Neuronal stem cell (in vitro differentiated cells): ENCODE measurements around the gene KCTD6.

Experiments used
- DNase-seq: peaks from one replicate; pipeline ENCODE4 v3.0.0-alpha.2; 2013; ENCODE audit warnings: low spot score
- H2AFZ ChIP-seq: one replicate; pipeline ENCODE4 v1.6.1; 2013; ENCODE audit warnings: mild to moderate bottlenecking, low read length, inconsistent platforms
- H2AK5ac ChIP-seq: 2 replicates; pipeline ENCODE4 v1.6.1; 2013; ENCODE audit warnings: low read depth, mild to moderate bottlenecking, inconsistent platforms, low read length, moderate library complexity, mixed read lengths
- H2BK120ac ChIP-seq: 2 replicates; pipeline ENCODE4 v1.6.1; 2013; ENCODE audit warnings: low read depth, mild to moderate bottlenecking, inconsistent platforms, low read length, moderate library complexity, mixed read lengths
- H2BK12ac ChIP-seq: one replicate; pipeline ENCODE4 v1.6.1; 2013; ENCODE audit warnings: low read length, inconsistent platforms
- H2BK15ac ChIP-seq: 2 replicates; pipeline ENCODE4 v1.6.1; 2013; ENCODE audit warnings: mild to moderate bottlenecking, low read length, inconsistent platforms, mixed read lengths
- H2BK5ac ChIP-seq: one replicate; pipeline ENCODE4 v1.6.1; 2013; ENCODE audit warnings: inconsistent platforms, mild to moderate bottlenecking, low read length, moderate library complexity
- H3K14ac ChIP-seq: one replicate; pipeline ENCODE4 v1.6.1; 2013; ENCODE audit warnings: low read length, inconsistent platforms
- H3K18ac ChIP-seq: 2 replicates; pipeline ENCODE4 v1.6.1; 2013; ENCODE audit warnings: low read length, inconsistent platforms
- H3K23ac ChIP-seq: 2 replicates; pipeline ENCODE4 v1.6.1; 2013; ENCODE audit warnings: low read depth, mild to moderate bottlenecking, mixed read lengths, low read length, inconsistent platforms; ENCODE audit not compliant: poor library complexity
- H3K27ac ChIP-seq: replicated peaks from 3 replicates; pipeline ENCODE4 v1.5.1; 2013; ENCODE audit warnings: low read length, inconsistent platforms
- H3K27me3 ChIP-seq, 3 experiments: 2 replicates each; pipeline ENCODE4 v1.6.1; 2013; ENCODE audit warnings: low read length in 3 of 3, mild to moderate bottlenecking in 2 of 3, inconsistent platforms in 1 of 3, low read depth in 1 of 3, mixed read lengths in 1 of 3, moderate library complexity in 1 of 3; ENCODE audit not compliant: control insufficient read depth in 3 of 3, insufficient read depth in 3 of 3
- H3K36me3 ChIP-seq, 2 donors: replicated peaks in 1 of 2; 2 replicates each; pipeline ENCODE4 v1.6.1; 2013; ENCODE audit warnings: low read length in 2 of 2; ENCODE audit not compliant: control insufficient read depth in 2 of 2, insufficient read depth in 2 of 2
- H3K4ac ChIP-seq: 2 replicates; pipeline ENCODE4 v1.6.1; 2013; ENCODE audit warnings: inconsistent platforms, mild to moderate bottlenecking, low read length, moderate library complexity
- H3K4me1 ChIP-seq, 2 donors: 1 replicate in 1 of 2; 2 replicates in 1 of 2; pipeline ENCODE4 v1.6.1; 2013; ENCODE audit warnings: low read length in 2 of 2, low read depth in 1 of 2; ENCODE audit not compliant: control insufficient read depth in 2 of 2, insufficient read depth in 1 of 2
- H3K4me2 ChIP-seq: one replicate; pipeline ENCODE4 v1.6.1; 2013; ENCODE audit warnings: mild to moderate bottlenecking, low read length, inconsistent platforms; ENCODE audit not compliant: insufficient read depth, poor library complexity, severe bottlenecking
- H3K4me3 ChIP-seq, 2 donors: 2 replicates each; pipeline ENCODE4 v1.5.1; 2013; ENCODE audit warnings: low read length in 2 of 2, mild to moderate bottlenecking in 2 of 2, inconsistent platforms in 1 of 2, moderate library complexity in 1 of 2
- H3K79me1 ChIP-seq: one replicate; pipeline ENCODE4 v1.6.1; 2013; ENCODE audit warnings: low read depth, mild to moderate bottlenecking, inconsistent platforms, low read length, moderate library complexity
- H3K9ac ChIP-seq: one replicate; pipeline ENCODE4 v1.6.1; 2013; ENCODE audit warnings: mild to moderate bottlenecking, low read depth, low read length, inconsistent platforms; ENCODE audit not compliant: poor library complexity
- H3K9me3 ChIP-seq, 2 donors: replicated peaks in 1 of 2; 2 replicates each; pipeline versions ENCODE3 to v1.6.1; 2013; ENCODE audit warnings: low read length in 2 of 2, mild to moderate bottlenecking in 2 of 2, inconsistent platforms in 1 of 2, low read depth in 1 of 2, mixed read lengths in 1 of 2, moderate library complexity in 1 of 2; ENCODE audit not compliant: control insufficient read depth in 2 of 2, insufficient read depth in 1 of 2
- H4K8ac ChIP-seq: one replicate; pipeline ENCODE4 v1.6.1; 2013; ENCODE audit warnings: low read depth, mild to moderate bottlenecking, inconsistent platforms, low read length, moderate library complexity
- H4K91ac ChIP-seq: one replicate; pipeline ENCODE4 v1.6.1; 2013; ENCODE audit warnings: low read length, low read depth, mild to moderate bottlenecking, inconsistent platforms; ENCODE audit not compliant: poor library complexity
- WGBS, 2 donors: extraction: QIAGEN DNeasy Blood & Tissue Kit; methylation state at CpG; one replicate each; pipeline ENCODE4 v1.1.7; 2013; ENCODE audit warnings: missing lambda C conversion rate in 2 of 2, mixed read lengths in 1 of 2; ENCODE audit not compliant: insufficient read length in 2 of 2, insufficient replicate concordance in 1 of 2; ENCODE audit errors: extremely low coverage in 2 of 2; 5-methylcytosine and 5-hydroxymethylcytosine counted together

The KCTD6 gene

GRCh38 chr3:58469096-58469495, 22.8 kb upstream of the KCTD6 start:
- no peak overlapping the region for H4K8ac ChIP-seq
- H3K4me3 ChIP-seq = no peak overlapping the region
- H3K27ac ChIP-seq = no peak overlapping the region
- H3K36me3 ChIP-seq = no peaks in the 10 kb centered on the region
- H3K27me3 ChIP-seq = no peaks in the 10 kb centered on the region
- no peak overlapping the region for H2BK15ac ChIP-seq
- H3K9me3 ChIP-seq = no peaks in the 10 kb centered on the region
- no peak overlapping the region for H2BK12ac ChIP-seq
- H3K4me1 ChIP-seq = peaks cover 16 to 18% of the 10 kb centered on the region in 2 donors
- no peak overlapping the region for H3K14ac ChIP-seq
- no peak overlapping the region for H2BK5ac ChIP-seq
- H2BK120ac ChIP-seq = no peak overlapping the region
- no CpG with 5 or more reads among the region's 4 CpGs for WGBS, 2 donors
- no peak overlapping the region for H3K4me2 ChIP-seq
- no peak overlapping the region for H3K9ac ChIP-seq
- no peak overlapping the region for H3K4ac ChIP-seq
- H4K91ac ChIP-seq = no peak overlapping the region
- no peak for DNase-seq
- no peak overlapping the region for H2AFZ ChIP-seq
- H3K79me1 ChIP-seq = no peaks in the 10 kb centered on the region
- H3K23ac ChIP-seq = no peak overlapping the region
- no peak overlapping the region for H3K18ac ChIP-seq
- H2AK5ac ChIP-seq = no peak overlapping the region

DNA sequence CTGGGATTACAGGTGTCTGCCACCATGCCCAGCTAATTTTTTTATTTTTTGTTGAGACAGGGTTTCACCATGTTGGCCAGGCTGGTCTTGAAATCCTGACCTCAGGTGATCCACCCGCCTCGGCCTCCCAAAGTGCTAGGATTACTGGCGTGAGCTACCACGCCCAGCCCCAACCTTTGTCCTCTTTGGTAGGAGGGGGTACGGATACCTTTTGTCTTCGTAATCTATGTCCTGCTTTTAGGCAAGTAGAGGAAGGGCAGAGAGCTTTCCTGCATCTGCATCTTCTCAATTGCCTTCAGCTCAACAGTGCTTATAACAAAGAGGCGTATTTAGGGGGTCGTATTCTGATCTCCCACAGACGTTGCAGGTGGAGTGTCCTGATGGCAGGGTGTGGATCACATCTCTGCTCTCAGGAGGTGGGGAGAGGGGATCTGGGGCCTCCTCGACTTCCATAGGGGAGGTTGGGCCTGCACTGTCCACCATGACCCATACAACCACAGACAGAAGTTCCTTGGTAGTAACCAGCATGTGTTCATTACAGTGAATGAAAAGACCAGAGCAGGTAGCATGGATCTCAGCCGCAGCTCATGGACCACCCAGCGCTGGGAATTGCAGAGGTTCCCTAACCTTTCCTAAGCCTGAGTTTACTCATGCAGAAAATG, 21.4 kb upstream of the KCTD6 start:
- DNase-seq = no peak
- no peak overlapping the region for H2BK15ac ChIP-seq
- peak overlapping the region; percentile 82 for H2AFZ ChIP-seq
- no peak overlapping the region for H2BK12ac ChIP-seq
- H3K4me2 ChIP-seq = no peak overlapping the region
- no peak overlapping the region for H3K4me3 ChIP-seq
- H3K23ac ChIP-seq = no peak overlapping the region
- H3K14ac ChIP-seq = no peak overlapping the region
- H4K91ac ChIP-seq = no peak overlapping the region
- H3K9me3 ChIP-seq = no peaks in the 10 kb centered on the region
- H4K8ac ChIP-seq = no peak overlapping the region
- H3K18ac ChIP-seq = peak overlapping the region; percentile 9
- H2BK5ac ChIP-seq = no peak overlapping the region
- H3K36me3 ChIP-seq = no peaks in the 10 kb centered on the region
- H2BK120ac ChIP-seq = no peak overlapping the region
- no peak overlapping the region for H3K4ac ChIP-seq
- WGBS, 2 donors = no CpG with 5 or more reads among the region's 12 CpGs
- H3K79me1 ChIP-seq = no peaks in the 10 kb centered on the region
- no peak overlapping the region for H3K9ac ChIP-seq
- H3K27ac ChIP-seq = peak overlapping the region; percentile 21
- H2AK5ac ChIP-seq = no peak overlapping the region
- no peaks in the 10 kb centered on the region for H3K27me3 ChIP-seq
- peaks cover 18 to 25% of the 10 kb centered on the region in 2 donors for H3K4me1 ChIP-seq

DNA sequence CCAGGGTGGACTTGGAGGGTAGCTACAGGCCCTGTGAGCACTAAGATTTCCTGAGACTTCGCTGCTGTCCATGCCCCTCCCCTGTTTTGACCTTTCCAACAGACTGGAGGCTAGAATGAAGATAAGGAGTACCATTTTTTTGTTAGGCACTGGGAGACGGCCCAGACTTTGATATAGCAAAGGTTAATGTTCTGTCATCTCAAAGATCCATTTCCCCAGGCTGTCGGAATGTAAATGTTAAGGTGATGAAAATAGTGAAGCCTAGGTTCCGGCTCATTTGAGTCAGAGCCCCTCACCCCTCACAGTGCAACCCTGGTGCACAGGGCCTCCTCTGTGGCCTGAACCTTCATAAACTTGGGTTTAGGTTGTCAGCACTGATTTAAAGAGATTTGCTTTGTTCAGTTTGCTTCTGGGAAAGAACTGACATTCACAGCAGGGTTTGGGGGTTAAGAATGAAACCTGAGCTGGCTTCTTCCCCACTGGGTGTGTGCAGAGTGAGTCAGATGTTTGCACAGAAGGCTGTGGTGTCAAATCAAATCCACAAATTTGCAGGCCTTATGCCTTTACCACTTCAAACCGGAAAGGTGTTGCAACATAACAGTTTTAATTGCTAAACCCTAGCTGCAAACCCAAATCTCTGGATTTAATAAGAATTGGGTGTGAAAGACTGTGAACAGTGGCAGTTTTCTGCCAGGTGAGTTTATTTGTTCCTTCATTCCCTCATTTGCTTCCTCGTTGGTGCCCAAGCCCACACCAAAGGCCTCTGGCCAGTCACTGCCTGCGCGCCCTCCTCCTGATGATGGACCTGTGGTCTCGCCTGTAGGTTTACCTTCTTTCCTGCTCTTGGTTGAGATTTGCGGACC, 20.6 kb upstream of the KCTD6 start:
- Histone ChIP-seq H4K91ac (no peak overlapping the region), H3K4me3 (no peak overlapping the region), H3K36me3 (no peaks in the 10 kb centered on the region), H3K14ac (no peak overlapping the region), H2BK15ac (peak overlapping the region; percentile 34), H2BK120ac (no peak overlapping the region), H2BK5ac (no peak overlapping the region), H3K23ac (no peak overlapping the region), H3K9me3 (no peaks in the 10 kb centered on the region), H4K8ac (no peak overlapping the region), H3K4me2 (no peak overlapping the region), H3K18ac (peak overlapping the region; percentile 41), H3K4me1 (peaks cover 18 to 25% of the 10 kb centered on the region in 2 donors), H3K27me3 (no peaks in the 10 kb centered on the region), H3K79me1 (no peaks in the 10 kb centered on the region), H2BK12ac (no peak overlapping the region), H2AFZ (peak overlapping the region; percentile 82), H2AK5ac (no peak overlapping the region), H3K4ac (no peak overlapping the region), H3K27ac (peak overlapping the region; percentile 21), H3K9ac (no peak overlapping the region)
- DNase-seq = no peak
- no CpG with 5 or more reads among the region's 10 CpGs for WGBS, 2 donors

DNA sequence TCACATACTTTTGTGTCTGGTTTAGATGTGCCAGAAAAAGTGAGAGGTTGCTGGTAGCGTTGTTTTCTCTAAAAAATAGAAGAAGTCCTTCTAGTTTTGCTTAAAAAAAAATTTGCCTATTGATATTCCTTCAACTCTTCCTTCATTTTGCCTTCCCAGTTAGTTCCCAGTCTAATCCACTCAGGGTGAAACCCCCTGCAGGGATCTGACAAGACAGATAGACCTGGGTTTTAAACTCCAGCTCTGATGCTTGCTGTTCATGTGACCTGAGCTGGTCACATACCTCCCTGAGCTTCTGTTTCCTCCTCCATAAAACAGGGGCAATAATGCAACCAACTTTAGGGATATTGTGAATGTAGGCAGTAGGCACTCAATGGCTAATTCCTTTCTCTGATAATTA, 18.6 kb upstream of the KCTD6 start:
- Histone ChIP-seq H3K4me2 (no peak overlapping the region), H3K9ac (no peak overlapping the region), H2BK5ac (no peak overlapping the region), H2BK15ac (no peak overlapping the region), H3K79me1 (no peaks in the 10 kb centered on the region), H3K4me3 (no peak overlapping the region), H3K36me3 (no peaks in the 10 kb centered on the region), H3K9me3 (no peaks in the 10 kb centered on the region), H3K27ac (no peak overlapping the region), H3K18ac (no peak overlapping the region), H2BK12ac (no peak overlapping the region), H2AFZ (no peak overlapping the region), H4K8ac (no peak overlapping the region), H3K23ac (no peak overlapping the region), H3K4ac (no peak overlapping the region), H3K27me3 (no peaks in the 10 kb centered on the region), H3K14ac (no peak overlapping the region), H3K4me1 (peaks cover 18 to 25% of the 10 kb centered on the region in 2 donors), H4K91ac (no peak overlapping the region), H2AK5ac (no peak overlapping the region), H2BK120ac (no peak overlapping the region)
- WGBS, 2 donors = no CpG with 5 or more reads among the region's 1 CpG
- no peak for DNase-seq
